ENCODE results near the gene CABP4.

- TF ChIP-seq CTCF (IDR thresholded peaks at IDR 0.05 in 2 of 3, conservative IDR thresholded peaks at IDR 0.05 in 1 of 3; ENCODE audit: control insufficient read depth in 2 of 3, extremely low read depth in 1 of 3, insufficient read depth in 1 of 3, low read depth in 3 of 3, low read length in 3 of 3) (no peak), CEBPB (IDR thresholded peaks at IDR 0.05; ENCODE audit: borderline replicate concordance in 1 of 2, low read depth in 2 of 2, low read length in 2 of 2) (no peak), POLR2A (IDR thresholded peaks at IDR 0.05; ENCODE audit: low read depth, low read length) (peak; percentile 95), EP300 (IDR thresholded peaks at IDR 0.05; ENCODE audit: borderline replicate concordance in 1 of 2, control insufficient read depth in 1 of 2, low read depth in 2 of 2, low read length in 2 of 2) (no peak), SP1 (IDR thresholded peaks at IDR 0.05; ENCODE audit: low read depth, low read length) (no peak), SMC3 (IDR thresholded peaks at IDR 0.05; ENCODE audit: borderline replicate concordance, low read length) (no peak), E2F8 (IDR thresholded peaks at IDR 0.05; ENCODE audit: low read depth, partially characterized antibody) (no peak), POLR2AphosphoS5 (IDR thresholded peaks at IDR 0.05; ENCODE audit: low read length) (peak; percentile 73; the same call in 1 of the 2 replicates), YY1 (IDR thresholded peaks at IDR 0.05; ENCODE audit: low read depth, low read length) (peak; percentile 93), REST (IDR thresholded peaks at IDR 0.05; ENCODE audit: low read depth, low read length) (no peak)
These were observed 9.4 kb downstream of the CABP4 start for GRCh38 chr11:67464411-67465188.

All from GM12878 (cell line).